NCI-H2196 (cell line): Measurements from ENCODE around the gene TRAF3.
A peak's percentile ranks its signal among the peaks of the same experiment; 100 is the strongest.

Source experiments
- DNase-seq: peaks from one replicate; lab custom pipeline; 2025; ENCODE audit not compliant: unreplicated experiment; lab: John Stamatoyannopoulos, UW

TRAF3 gene

DNA sequence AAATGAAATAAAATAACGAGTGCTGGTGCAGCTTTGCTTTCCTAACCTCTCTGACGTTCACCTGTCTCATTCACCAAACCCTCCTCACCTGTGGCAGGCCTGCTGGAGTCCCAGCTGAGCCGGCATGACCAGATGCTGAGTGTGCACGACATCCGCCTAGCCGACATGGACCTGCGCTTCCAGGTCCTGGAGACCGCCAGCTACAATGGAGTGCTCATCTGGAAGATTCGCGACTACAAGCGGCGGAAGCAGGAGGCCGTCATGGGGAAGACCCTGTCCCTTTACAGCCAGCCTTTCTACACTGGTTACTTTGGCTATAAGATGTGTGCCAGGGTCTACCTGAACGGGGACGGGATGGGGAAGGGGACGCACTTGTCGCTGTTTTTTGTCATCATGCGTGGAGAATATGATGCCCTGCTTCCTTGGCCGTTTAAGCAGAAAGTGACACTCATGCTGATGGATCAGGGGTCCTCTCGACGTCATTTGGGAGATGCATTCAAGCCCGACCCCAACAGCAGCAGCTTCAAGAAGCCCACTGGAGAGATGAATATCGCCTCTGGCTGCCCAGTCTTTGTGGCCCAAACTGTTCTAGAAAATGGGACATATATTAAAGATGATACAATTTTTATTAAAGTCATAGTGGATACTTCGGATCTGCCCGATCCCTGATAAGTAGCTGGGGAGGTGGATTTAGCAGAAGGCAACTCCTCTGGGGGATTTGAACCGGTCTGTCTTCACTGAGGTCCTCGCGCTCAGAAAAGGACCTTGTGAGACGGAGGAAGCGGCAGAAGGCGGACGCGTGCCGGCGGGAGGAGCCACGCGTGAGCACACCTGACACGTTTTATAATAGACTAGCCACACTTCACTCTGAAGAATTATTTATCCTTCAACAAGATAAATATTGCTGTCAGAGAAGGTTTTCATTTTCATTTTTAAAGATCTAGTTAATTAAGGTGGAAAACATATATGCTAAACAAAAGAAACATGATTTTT, 128.2 kb downstream of the TRAF3 start:
- DNase-seq = no peak

- no peak for DNase-seq
Measured at GRCh38 chr14:102906616-102907302, 129.5 kb downstream of the TRAF3 start.

- DNase-seq = no peak
Measured at GRCh38 chr14:102907303-102907844, 130.1 kb downstream of the TRAF3 start.

DNA sequence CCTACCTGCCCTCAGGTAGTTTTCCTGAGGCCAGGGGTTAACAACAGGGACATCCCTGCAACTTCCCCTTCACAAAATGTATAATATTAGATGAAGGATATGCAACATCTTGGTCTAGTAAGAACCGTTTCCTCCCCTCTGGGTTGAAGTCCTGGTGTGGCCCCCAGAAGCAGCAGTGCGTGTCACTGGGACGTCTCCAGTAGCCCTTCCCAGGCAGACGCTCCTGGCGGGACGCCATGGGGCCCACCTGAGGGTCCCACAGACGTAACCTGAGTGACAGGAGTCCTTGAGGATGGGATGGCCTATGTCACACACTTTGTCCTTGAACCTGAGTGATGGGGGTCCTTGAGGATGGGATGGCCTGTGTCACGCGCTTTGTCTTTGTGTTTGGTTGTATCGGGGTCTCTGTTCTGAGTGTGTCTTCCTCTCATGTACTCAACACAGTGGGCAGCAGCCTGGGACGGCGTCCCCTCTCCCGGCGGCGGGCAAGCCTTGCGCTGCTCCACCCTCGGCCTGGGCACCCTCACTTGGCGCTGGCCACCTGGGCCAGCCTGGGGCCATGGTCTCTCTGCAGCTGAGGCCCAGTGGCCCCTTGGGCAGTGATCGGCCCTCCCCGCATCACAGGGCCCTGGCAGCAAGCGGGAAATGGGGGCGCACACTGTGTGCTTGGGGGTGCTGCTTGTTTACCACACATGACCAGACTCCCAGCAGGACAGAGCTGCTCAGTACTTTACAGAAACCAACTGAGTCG, 130.9 kb downstream of the TRAF3 start:
- no peak for DNase-seq

GRCh38 chr14:102908766-102909455, 131.7 kb downstream of the TRAF3 start:
- DNase-seq = no peak

DNA sequence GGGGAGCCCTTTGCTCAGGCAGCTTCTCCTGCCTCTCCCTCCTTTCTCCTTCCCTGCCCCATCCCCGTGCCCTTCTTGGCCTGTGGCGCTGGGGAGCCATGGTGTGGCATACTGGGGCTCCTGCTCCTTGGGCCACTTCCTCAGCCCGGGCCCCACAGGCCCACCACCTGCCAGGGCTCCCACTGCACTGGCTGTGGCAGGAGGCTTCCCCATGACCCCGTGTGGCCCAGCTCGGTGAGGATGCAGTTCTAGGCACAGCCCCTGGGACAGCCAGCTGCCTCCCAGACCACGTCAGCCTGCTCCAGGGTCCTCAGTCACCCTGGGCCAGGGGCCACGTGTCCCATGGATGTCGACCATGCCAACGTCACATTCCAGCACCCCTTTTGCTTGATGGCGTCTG, 132.2 kb downstream of the TRAF3 start:
- DNase-seq = no peak

DNA sequence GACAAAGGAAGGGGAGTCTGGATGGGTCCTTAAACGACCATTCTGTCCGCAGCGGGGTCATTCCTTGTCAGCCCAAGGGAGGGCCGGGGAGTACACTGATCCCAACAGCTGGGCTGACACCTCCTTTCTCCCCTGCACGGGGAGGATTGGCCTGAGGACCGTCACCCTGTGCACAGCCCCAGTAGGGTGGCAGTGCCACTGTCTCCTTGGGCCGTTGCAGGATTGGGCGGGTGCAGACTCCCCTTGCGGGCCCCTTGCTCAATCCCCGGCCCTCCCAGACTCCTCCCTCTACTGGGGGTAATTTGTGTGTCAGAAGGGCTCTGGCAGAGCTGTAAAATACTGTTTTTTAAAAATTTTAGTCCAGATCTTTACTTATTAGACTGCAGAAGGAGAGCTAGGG, 132.7 kb downstream of the TRAF3 start:
- DNase-seq = no peak

DNA sequence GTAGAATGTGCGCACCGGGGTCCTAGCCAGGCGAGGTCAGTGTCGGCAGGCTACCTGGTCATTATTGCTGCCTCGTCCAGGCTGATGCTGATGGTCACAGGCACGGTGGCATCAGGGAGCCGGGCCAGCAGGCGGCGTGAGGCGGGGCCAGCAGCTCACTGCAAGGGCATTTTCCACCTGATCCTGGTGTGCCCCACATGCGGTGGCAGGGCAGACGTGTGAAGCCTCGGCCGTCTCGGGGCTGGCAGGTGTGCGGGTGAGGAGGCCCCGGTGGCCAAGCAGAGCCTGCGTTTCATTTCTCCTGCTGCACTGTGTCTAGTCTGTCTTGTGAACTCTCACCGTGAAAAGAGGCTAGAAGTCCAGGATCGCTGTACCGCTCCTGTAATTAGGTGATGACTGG, 133.2 kb downstream of the TRAF3 start:
- DNase-seq = no peak

- DNase-seq = no peak
Measured at GRCh38 chr14:102911541-102911951, 134.3 kb downstream of the TRAF3 start.

- no peak for DNase-seq
Measured at GRCh38 chr14:102911991-102912761, 134.9 kb downstream of the TRAF3 start.

DNA sequence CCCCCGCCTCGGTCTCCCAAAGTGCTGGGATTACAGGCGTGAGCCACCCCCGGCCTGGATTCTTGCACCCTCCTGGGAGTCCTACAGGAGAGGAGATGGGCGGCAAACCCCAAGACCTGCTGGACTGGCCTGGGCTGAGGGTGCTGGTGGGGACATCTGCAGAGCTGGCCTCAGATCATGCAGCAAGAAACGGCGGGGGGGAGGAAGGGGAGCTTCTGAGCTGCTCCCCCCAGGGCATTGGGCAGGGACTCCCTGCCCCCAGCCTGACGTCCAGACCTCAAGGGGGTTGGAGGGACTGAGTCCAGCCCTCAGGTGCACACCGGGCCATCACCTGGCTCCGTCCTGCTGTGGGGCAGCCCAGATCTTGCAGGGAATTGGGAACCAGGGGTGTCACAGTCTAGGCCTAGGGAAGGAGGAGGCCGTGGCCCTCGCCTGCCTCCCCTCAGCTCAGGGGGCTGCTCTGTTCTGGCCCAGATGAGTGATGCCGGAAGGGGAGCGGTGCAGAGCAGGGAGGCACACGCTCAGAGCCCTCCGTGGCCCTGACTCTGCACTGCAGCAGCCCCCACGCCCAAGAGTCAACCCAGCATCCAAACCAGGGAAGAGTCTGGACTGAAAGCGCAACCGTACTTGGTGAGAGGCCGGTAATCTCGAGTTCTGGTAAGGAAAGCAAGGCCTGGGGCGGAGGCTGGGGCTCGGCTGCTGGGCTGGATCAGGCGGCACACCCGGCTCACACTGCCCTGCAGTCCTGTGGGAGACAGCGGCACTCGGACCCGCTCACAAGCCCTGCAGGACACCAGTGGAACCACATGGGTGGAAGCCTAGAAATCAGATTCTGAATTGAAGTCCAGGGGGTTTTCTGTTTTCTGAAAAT, 136.3 kb downstream of the TRAF3 start:
- DNase-seq = no peak

GRCh38 chr14:102914474-102915291, 137.4 kb downstream of the TRAF3 start:
- DNase-seq = no peak

DNA sequence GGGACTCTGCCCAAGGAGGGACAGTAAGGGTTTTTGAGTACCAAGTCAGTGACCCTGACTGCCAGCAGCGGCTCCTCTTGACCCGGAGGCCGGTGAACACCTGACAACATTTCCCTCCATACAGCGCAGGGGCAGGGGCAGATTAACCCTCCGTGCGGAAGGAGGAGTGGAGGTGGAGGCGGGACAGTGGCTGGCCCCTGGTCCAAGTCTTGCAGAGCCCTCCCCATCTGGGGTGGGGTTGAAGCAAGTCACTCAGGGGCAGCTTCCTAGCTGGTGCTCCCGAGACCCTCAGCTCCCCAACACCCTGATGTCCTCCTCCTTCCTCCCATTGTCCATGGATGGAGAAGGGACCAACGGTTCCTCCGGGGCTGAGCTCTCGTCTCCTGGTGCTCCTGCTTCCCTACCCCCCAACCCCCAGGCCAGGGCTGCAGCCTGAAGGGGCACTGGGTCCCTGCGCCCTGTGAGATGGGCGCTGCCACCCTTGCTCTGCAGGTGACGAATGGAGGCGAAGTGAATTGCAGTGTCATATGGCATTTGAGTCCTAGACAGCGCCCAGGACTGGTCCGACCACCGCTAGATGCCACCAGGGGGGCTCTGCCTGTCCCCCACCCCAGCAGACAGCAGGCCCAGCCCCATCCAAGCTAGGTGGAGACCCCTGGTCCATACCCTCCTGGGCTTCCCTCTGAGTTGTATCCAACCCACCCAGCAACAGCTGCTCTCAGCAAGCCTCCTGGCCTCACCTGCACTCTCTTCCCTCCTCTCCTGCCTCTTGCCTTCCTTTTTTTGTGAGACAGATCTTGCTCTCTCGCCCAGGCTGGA, 138.3 kb downstream of the TRAF3 start:
- no peak for DNase-seq

- DNase-seq = no peak
Measured at GRCh38 chr14:102916347-102917055, 139.3 kb downstream of the TRAF3 start.

- DNase-seq = no peak
Measured at GRCh38 chr14:102917056-102917385, 139.8 kb downstream of the TRAF3 start.

DNA sequence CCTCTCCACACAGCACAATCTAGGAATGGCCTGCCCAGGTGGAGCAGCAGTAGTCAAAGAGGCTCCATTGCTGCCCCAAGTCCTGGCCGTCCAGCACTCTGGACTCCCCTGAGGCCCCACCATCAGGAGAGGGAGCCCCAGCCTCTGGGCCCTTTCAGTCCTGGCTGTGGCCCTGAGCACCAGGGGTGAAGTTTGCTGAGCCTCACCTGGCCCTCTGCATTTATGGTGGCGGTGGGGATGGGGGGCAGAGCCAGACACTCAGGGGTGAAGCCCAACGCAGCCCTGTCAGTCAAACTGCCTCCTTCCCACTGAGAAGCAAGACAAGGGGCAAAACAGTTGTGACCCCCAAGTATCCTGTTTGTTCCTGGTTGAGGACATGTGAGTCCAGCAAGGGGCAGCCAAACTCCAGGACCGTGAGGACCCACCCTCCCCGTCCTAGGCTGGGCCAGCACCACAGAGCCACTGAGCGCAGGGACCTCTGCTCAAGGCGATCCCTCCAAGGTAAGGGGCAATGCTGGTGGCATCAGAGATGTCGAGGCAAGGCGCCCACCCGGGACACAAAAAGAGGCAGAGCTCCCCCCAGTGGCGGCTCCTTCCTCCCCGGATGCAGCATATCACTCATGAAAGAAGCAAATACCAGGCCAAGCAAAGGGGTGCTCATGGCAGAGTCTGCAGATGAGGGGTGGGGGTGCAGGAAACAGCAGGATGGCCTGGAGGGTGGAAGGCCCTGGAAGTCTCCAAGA, 140.4 kb downstream of the TRAF3 start:
- DNase-seq = peak; percentile 20
